Fibroblast of the conjunctiva (primary cell): ENCODE results near the gene NOTCH4.
"Not testable (repeated sequence)": the region's sequence is repeated elsewhere in the genome, so short reads cannot be mapped to it uniquely, and the experiment has no call there.

ENCODE experiments used
- DNase-seq: peaks from one replicate; pipeline ENCODE4 v3.0.0-alpha.2; 2010; ENCODE audit warnings: low read depth

The NOTCH4 gene

DNA sequence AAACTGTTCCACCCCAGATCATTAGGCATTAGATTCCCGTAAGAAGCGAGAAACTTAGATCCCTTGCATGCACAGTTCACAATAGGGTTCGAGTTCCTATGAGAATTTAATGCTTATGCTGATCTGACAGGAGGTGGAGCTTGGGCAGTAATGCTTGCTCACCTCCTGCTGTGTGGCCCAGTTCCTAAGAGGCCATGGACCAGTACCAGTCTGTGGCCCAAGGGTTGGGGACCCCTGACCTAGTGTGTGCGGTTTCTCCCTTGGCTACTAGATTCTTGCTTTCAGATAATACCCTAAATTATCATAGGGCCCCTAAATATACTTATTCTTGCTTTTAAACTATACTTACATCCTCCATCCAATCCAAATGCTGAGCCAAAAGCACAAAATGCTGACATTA is 29.5 kb downstream of the NOTCH4 start:
- no peak for DNase-seq

DNA sequence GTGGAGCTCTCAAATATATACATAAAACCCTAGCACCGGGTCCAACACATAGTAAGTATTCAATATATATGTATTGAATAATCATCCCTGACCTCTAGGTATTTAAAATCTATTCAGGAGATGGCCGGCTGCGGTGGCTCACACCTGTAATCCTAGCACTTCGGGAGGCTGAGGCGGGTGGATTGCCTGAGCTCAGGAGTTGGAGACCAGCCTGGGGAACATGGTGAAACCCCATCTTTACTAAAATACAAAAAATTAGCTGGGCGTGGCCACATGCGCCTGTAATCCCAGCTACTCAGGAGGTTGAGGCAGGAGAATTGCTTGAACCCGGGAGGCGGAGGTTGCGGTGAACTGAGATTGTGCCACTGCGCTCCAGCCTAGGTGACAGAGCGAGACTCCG is 30.8 kb downstream of the NOTCH4 start:
- DNase-seq = not testable (repeated sequence)

DNA sequence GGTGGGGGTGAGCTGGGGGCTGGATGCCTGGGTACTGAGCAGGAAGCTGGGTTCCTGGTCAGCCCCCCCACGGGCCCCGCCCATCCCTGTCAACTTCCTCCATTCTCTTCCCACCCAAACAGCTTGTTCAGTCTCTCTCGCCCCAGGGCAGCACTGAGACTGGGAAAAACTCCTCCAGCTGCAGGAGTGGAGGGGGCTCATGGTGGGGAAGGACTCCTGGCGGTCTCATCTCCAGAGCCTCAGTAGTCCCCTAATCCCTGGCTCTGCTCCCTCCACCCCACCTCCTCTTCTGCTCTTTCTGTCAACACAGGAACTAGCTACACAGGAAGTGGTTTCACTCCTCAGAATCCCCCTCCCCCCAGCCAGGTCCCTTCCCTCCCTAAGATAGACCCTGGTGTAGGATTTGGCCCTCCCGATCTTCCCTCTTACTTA is 31.2 kb downstream of the NOTCH4 start, which contains the start of gene GPSM3:
Gene GPSM3 (minus strand): TSS at position 36 of the 432 bp plus-strand sequence. CDS start 130 bp downstream, outside the sequence.
- DNase-seq = no peak

DNA sequence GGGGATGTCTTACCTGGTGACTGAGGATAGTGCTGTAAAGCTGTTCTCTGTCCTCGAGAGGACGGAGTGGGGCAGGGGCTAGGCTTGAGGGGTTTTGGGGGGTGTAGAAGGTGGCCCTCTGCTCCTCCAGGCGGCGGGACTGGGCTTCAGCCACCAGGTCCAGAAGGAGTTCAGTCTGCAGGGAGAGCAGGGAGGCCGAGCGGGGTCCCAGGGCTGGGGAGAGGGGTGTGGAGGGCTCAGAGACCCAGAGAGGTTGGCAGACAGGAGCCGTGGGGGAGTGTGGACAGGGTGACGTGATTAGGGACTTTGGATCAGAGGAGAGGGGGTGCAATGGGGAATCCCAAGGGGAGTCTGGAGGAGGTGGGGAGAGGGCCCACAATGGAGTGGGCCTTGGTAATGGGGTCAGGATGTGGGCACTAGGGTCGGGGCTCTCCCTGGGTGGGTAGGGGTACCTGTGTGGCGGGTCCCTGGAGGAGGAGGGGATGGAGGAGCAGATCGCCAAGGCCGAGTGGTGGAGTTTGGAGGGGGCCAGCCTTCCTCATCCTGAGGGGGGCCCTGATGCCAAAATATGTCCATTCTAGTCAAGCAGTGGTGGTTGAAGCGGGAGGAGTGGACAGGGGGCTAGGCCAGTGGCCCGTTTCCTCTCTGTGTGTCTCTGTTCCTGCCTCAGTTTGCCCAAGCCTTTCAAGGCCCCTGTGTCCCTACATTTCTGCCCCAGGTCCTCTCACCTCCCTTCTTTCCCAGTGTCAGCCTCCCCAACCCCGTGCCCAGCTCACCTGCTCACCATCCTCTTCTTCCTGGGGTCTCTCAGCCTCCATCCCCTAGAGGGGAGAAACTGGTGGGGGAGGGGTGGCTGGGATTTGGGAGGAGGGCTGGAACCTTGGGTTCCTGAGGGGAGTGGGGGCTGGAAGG is 31.9 kb downstream of the NOTCH4 start:
- no peak for DNase-seq

DNA sequence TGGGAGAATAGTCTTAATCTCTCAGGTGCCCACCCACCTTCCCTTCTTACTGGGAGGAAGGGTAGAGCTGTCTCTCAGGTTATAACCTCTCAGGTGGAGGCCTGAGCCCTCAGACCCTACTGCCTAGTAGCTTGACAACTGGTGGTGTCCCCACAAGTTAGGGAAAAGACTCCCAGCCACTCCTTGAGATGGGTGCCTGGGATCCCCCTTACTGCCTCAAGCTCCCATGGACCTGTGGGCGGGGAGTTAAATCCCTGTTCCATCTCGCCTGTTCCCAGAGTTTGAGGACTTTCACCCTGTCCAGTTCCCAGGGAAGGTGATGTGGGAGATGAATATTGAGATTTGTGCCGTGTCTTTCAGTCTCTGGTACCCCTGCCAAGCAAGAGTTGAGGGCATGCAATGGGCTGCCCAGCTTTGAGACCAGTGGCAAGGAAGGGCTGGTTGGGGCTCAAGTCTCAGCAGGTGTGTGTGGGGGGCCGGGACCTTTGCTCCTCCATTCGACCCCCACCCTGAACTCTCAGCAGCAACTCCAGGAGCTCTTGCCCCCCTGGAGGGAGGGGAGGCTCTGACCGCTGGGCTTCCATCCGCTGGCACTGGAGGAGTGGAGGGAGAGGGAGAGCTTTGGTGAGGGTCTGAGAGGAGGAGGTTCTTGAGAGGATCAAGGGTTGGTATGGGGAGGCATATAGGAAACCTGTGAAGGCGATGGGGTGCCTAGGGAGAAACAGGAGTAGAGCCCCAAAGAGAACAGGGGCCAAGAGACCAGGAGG is 32.8 kb downstream of the NOTCH4 start:
- DNase-seq = no peak

DNA sequence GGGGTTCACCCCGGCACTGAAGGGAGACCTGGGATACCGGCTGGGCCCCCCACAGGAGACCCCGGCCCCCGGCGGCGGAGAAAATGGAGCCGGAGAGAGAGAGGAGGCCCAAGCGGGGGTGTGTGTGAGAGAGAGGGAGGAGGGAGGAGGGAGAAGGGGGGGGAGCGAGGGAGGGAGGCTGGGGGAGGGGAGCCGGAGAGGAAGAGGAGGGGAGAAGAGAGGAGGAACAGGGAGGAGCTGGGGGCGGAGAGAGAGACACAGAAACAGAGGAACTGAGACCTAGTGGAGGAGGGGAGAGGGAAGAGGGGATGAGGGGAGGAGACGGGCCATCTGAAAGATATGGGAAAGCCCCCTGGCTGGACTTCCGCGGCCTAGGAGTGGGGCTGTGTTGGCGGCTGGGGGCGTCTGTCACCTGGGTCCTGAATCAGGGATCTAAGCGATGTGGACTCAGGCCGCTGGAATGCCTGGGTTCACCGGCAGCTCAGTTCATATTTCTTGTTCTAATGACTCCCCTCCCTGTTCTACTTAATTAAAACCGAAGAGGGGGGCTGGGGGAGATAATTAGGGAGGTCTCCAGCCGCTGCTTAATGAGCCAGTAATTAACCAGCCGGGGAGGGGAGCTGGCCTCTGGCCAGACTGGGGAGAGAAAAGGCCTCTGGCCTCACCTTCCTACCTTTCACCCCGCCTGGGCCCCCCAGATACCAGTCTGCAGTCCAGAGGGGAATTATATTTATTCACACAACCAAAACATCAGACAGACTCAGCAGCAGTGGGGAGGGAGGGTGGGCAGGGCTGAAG is 33.6 kb downstream of the NOTCH4 start, which contains the start of gene PBX2:
Gene PBX2 (minus strand): TSS at position 149 of the 798 bp plus-strand sequence. CDS start 287 bp downstream, outside the sequence.
- DNase-seq = peak; percentile 90

DNA sequence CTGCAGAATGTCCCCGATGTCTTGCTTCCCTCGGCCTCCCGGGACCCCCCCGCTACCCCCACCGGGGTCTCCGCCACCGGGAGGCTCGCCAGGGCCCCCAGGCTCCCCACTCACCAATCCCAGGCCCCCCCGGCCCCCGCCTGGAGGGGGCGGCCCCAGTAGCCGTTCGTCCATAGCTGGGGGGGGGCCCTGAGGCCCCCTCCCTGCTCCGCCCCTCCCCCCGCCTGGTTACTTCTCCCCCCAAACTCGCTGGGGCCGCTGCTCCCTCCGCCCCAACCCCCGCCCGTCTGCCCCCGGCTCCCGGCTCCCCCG is 34.2 kb downstream of the NOTCH4 start:
- DNase-seq = no peak

DNA sequence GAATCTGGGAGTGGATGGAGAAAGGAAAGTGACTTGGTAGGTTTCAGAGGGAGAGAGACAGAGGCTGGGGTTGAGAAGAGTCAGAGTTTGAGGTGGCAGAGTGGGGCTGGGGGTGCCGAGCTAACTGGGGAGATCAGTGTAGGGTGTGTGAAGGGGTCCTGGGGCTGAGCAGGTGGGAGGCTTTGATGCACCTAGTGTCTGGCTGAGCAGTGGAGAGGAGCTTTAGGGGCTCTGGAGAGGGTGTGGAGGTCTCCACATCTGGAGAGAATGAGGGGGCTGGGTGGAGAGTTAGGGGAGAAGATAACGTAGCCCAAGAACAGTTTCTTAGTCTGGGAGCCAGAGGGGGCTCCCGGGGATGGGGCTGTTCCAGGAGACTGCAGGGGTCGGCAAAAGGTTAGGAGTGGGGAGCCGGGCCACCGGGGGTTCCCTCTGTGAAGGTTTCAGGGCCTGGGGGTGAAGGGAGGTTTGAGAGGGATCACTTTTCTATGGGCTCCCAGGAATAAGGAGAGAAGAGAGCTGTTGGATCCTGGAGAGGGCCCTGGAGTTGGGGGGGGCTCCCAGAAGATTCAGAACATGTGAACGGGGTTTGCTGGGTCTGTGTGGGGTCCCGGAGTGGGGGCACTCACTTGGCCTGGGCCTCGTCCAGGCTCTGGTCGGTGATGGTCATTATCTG is 34.7 kb downstream of the NOTCH4 start:
- DNase-seq = no peak

DNA sequence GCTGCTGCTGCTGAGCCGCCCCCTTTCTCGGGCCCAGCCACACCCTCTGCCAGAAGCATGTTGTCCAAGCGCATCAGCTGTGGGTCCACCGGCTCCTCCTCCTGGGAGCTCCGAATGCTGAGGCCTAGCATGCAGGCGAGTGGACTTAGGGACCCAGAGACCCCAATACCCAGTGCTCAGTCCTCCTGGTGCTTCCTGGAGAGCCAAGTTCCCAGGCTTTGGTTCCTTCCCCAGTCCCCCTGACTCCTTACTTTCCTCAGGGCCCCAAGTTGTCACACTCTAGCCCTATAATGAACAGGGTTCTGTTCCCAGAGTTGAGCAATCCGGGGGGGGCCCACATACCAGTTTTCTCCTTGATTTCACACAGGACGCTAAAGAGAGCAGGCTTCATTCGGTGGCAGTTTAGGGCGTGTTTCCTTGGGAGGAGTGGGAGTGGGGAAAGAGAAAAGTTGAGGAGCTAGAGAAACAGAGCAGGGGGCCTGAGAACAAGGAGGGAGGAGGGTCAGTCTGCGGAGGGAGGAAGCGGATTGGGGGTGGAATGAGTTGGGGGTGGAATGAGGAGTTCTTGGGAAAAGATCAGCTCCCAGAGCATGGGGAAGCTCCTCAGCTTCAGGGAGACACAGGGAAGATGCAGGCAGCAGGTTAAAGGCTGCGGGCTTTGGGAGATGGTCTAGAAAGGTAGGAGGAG is 35.3 kb downstream of the NOTCH4 start:
- no peak for DNase-seq

DNA sequence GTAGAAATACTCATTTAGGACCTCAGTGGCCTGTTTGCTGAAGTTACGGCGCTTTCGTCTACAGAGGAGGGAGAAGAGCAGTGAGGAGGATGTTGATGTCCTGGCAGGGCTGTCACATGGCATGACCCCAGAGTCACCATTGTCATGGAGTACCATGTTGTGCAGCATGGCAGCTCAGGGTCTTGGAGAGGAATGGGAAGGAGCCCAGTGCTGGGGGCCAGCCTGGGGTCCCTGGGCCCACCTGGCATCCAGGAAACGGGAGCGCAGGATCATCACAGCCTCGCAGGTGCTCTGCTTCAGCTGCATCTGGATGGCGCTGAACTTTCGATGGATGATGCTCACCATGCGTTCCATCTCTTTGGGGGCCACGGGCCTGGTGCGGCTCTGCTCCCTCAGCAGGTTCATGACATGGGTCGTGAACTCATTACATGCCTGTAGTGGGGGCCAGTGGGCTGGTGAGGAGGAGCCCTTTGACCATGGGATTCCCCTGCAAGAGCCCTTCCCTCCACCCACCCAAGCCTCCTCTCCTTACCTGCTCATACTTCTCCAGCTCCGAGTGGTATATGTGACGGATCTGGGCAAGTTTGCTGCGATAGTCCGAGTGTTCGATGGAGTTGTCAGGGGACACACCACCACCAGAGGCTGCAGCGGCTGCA is 36.0 kb downstream of the NOTCH4 start:
- not testable (repeated sequence) for DNase-seq

DNA sequence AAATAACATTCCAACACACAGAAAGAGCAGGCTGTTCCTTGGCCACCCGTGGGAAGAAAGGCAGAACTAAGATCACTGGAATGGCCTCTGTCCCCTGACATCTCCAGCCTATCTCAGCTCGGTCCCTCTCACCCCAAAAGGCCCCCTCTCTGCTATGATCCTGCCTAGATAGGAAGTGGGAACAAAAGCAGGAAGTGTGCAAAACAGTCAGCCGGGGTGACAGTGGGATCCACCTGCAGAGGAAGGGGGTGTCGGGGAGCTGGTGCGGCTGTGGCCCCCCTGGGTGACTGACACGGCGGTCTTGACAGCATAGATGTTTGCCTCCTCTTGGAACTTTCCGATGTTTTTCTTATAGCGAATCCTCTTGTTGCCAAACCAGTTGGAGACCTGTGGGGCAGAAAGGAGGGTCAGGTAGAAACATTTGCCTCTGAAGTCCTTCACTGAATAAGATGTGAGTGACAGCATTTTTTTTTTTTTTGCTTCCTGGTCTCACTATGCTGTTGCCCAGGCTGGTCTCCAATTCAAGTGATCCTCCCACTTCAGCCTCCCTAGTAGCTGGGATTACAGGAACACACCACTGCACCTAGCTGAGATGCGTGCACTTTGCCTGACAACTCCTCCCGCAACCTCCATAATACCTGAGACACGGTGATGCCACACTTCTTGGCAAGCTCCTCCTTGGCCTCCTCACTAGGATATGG is 36.7 kb downstream of the NOTCH4 start:
- DNase-seq = no peak

DNA sequence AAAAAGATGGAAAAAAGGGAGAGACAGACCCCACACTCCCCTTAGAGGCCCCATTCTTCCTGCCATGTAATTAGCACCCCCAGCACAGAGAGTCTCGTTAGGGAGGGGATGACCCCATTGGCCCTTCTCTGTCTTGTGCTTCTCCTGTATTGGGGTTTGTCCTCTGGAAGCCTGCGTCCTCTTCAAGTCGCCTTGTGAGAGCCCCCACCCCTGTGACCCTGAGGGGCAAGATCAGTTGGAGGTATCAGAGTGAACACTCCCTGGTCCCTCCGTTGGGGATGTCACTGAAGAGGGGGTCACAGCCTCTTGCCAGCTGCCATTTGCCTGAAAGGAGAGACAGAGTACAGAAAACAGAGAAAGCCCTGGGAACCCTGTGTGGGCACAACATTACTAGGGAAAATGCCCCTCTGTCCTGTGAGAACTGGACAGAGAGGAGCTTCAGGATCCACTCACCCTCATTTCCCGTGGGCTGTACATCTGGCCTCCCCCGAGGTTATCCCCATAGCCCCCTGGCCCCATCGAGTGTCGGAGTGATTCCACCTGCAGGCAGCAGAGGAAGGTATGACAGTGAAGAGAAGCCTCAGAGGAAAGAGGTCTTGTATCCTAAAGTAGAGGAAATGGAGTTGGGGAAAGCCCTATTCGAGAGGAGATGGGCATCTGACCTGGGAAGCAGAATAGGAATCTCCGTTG is 37.6 kb downstream of the NOTCH4 start:
- DNase-seq = not testable (repeated sequence)

DNA sequence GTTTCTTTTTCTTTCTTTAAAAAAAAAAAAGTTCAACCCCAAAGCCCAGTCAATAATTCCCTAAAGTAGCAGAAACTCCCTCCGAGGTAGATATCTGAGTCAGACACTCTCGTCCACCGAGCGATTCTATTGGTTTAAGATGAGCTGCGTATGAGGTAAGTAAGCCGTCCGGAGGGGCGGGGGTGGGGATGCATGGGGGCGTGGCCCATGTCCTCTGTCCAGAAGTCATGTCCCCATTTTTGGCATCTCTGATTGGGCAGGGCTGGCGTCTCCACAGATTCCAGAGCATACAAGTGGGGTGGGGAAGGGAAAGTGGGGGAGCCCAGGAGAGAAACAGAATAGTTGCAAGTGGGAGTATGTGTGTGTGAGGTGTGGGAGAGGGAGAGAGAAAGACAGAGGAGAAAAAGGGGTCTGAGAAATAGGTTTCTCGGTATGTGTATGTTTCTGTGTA is 38.2 kb downstream of the NOTCH4 start:
- peak; percentile 85 for DNase-seq

DNA sequence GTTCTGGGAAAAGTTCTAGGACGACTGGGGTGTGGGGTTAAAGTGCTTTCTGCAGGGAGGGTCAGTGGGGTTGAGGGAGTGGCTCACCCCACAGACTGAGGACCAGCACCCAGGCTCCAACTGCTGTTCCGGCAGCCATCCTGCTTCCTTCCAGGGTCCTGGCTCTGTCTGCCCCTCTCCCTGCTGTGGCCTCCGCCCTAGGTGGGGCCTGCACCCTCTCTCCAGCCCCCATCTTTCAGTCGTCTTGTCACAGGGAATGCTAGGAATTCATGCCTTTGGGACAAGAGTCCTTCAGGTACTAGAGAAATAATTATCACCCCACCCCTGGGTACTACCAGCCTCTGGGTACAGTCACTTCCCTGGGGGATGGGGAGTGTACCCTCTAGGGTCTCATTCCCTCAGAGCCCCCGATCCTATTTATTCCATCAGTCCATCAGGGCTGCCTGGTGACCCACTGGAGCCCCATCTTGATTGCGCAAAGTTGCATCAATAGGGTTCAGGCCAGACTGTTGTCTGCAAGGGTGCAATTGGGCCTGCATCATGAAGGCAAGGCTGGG is 39.7 kb downstream of the NOTCH4 start, which contains the start of gene AGER:
Gene AGER (minus strand): TSS at position 170 of the 557 bp plus-strand sequence. CDS start 31 bp downstream, at position 139.
- no peak for DNase-seq

DNA sequence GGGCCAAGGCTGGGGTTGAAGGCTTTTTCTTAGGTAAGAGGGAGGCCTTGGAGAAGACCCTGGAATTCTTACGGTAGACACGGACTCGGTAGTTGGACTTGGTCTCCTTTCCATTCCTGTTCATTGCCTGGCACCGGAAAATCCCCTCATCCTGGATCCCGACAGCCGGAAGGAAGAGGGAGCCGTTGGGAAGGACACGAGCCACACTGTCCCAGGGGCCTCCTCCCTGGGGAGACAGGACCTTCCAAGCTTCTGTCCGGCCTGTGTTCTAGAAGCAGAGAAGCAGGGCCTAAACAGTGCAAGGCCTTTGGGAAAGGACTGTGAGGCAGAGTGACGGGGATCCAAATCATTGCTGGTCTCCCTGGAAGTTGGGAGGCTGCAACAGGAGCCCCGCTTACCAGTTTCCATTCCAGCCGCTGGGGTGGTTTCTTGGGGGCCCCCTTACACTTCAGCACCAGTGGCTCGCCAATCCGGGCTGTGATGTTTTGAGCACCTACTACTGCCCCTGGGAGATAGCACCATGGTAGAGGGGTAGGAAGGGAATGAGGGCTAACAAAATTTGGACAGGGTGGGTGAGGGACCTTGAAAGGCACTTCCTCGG is 40.3 kb downstream of the NOTCH4 start:
- no peak for DNase-seq

DNA sequence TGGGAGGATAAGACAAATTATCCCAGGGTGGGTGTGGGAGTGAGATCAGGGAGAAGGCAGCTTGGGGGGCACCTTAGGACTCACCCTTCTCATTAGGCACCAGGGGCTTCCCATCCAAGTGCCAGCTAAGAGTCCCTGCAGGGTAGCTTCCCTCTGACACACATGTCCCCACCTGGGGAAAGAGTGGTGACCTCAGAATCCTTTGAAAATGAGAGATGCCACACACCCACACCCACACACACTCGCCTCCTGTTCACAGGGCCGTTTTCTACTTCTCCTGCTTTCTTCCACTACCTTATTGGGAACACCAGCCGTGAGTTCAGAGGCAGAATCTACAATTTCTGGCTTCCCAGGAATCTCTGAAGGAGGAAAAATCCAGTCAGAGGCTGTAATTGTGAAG is 40.8 kb downstream of the NOTCH4 start:
- DNase-seq = no peak

DNA sequence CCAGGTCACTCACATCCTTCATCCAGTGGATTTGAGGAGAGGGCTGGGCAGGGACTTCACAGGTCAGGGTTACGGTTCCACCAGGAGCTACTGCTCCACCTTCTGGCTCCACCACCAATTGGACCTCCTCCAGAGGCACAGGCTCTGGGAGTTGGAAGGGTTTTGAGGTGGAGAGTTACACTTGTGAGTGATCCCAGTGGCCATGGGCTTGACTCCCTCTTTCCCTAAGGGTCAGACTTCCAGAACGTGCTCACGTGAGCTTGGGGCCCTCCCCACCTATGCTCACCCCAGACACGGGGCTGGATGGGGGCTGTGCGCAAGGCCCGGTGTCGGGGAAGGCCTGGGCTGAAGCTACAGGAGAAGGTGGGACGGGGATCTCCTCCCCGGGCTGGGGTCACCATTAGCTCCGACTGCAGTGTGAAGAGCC is 41.3 kb downstream of the NOTCH4 start:
- no peak for DNase-seq

DNA sequence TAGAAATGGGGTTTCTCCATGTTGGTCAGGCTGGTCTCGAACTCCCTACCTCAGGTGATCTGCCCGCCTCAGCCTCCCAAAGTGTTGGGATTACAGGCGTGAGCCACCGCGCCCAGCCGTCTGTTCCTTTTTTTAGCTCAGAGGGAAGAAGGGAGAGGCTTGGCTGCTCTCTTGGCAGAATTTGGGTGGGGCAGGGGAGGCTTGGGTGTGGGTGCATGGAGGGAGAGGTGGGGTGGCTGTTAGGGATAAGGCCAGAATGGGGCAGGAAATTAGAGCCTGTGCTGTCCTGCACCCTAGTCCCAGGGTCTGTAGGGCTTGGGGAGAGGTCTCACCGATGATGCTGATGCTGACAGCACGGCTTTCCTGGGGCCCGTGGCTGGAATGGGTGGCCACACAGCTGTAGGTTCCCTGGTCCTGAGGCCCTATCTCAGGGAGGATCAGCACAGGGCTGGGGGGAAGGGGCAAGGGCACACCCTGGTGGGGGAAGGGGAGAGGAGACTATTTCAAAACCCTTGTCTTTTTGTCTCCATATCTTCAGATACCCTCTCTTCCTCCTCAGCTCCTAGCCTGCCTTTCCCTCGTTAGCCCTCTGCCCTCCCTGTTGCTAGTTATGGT is 41.8 kb downstream of the NOTCH4 start:
- DNase-seq = no peak
